Kidney epithelial cell (primary cell): ENCODE measurements around the gene PUS1. TPM values are rescaled to one million over a fixed set of nuclear protein-coding genes. Genes with fewer than 3 reads are reported as not detected.
"Not testable (repeated sequence)": the region's sequence is repeated elsewhere in the genome, so short reads cannot be mapped to it uniquely, and the experiment has no call there.

ENCODE experiments used
- DNase-seq: peaks from one replicate; pipeline ENCODE4 v3.0.0-alpha.2; 2010; ENCODE audit warnings: low read depth
- H3K27me3 ChIP-seq: 2 replicates; pipeline ENCODE4 v1.6.0; 2011; ENCODE audit warnings: low read length; ENCODE audit not compliant: control insufficient read depth, insufficient read depth
- H3K36me3 ChIP-seq: 2 replicates; pipeline ENCODE4 v1.5.1; 2011; ENCODE audit warnings: low read length; ENCODE audit not compliant: control insufficient read depth, insufficient read depth
- H3K4me3 ChIP-seq: 2 replicates; pipeline ENCODE4 v1.5.1; 2011; ENCODE audit warnings: low read depth, mild to moderate bottlenecking, control low read depth, low read length
- CTCF ChIP-seq: IDR thresholded peaks from 2 replicates; pipeline ENCODE4 v1.5.1; 2011; ENCODE audit warnings: mild to moderate bottlenecking, moderate library complexity, low read length, control low read depth, inconsistent platforms; ENCODE audit not compliant: insufficient read depth, poor library complexity, severe bottlenecking
- total RNA-seq: library from RNA; depleted of rRNA; stranded (reverse); fragments of >200 nt; gene quantifications from 2 replicates; pipeline ENCODE4 v1.2.3, GENCODE V29; 2015

Gene PUS1
- total RNA-seq: 22.9 and 23.5 TPM in 2 replicates

GRCh38 chr12:131928711-131929580, at the start of gene PUS1:
Gene PUS1 (plus strand): TSS chr12:131929276. CDS start chr12:131929723, 447 bp downstream.
- Histone ChIP-seq H3K4me3 (peak within 1 kb of the TSS; percentile 96), H3K36me3 (peaks cover 3% of the 10 kb centered on the region), H3K27me3 (no peaks in the 10 kb centered on the region)
- DNase-seq: peak; percentile 62
- TF ChIP-seq CTCF: no peak

GRCh38 chr12:131882804-131883520, 46.1 kb upstream of the PUS1 start:
- no peak overlapping the region for H3K4me3 ChIP-seq

GRCh38 chr12:131883521-131883900, 45.6 kb upstream of the PUS1 start:
- no peaks in the 10 kb centered on the region for H3K36me3 ChIP-seq
- no peak overlapping the region for H3K4me3 ChIP-seq
- H3K27me3 ChIP-seq: no peaks in the 10 kb centered on the region
- DNase-seq: no peak
- TF ChIP-seq CTCF: no peak

More at GRCh38 chr12:131882804-131883520, 46.1 kb upstream of the PUS1 start:
- Histone ChIP-seq H3K27me3 (no peaks in the 10 kb centered on the region), H3K36me3 (no peaks in the 10 kb centered on the region)
- DNase-seq: no peak
- TF ChIP-seq CTCF: no peak

- H3K4me3 ChIP-seq, DNase-seq, H3K36me3 ChIP-seq, H3K27me3 ChIP-seq: not testable (repeated sequence)
Measured at GRCh38 chr12:131885076-131885475, 44.0 kb upstream of the PUS1 start.

- no peak overlapping the region for H3K4me3 ChIP-seq
- DNase-seq: no peak
- H3K36me3 ChIP-seq: no peaks in the 10 kb centered on the region
- H3K27me3 ChIP-seq: no peaks in the 10 kb centered on the region
- no peak for TF ChIP-seq CTCF
Measured at GRCh38 chr12:131885543-131886057, 43.5 kb upstream of the PUS1 start.

GRCh38 chr12:131891722-131892121, 37.4 kb upstream of the PUS1 start:
- H3K4me3 ChIP-seq, H3K27me3 ChIP-seq, DNase-seq, H3K36me3 ChIP-seq: not testable (repeated sequence)
